ENCODE data around the gene ABL1. TPM values are rescaled to one million over a fixed set of nuclear protein-coding genes. Genes with fewer than 3 reads are reported as not detected.

The ABL1 gene
- total RNA-seq, 1 donor from 2014 or later = 31.2 TPM

GRCh38 chr9:130882696-130883225 lies 47.7 kb downstream of the ABL1 start:
- no peak for DNase-seq (ENCODE audit: low read depth)
- TF ChIP-seq CTCF (conservative IDR thresholded peaks at IDR 0.05; ENCODE audit: low read depth, low read length) = no peak
- H3K4me3 ChIP-seq (ENCODE audit: low read depth, low read length) = no peak overlapping the region

GRCh38 chr9:130883479-130883878 lies 48.4 kb downstream of the ABL1 start:
- DNase-seq (ENCODE audit: low read depth) = no peak
- no peak overlapping the region for H3K4me3 ChIP-seq (ENCODE audit: low read depth, low read length)
- TF ChIP-seq CTCF (conservative IDR thresholded peaks at IDR 0.05; ENCODE audit: low read depth, low read length) = no peak

- no peak overlapping the region for H3K4me3 ChIP-seq (ENCODE audit: low read depth, low read length)
- DNase-seq (ENCODE audit: low read depth) = no peak
- no peak for TF ChIP-seq CTCF (conservative IDR thresholded peaks at IDR 0.05; ENCODE audit: low read depth, low read length)
These were observed 49.1 kb downstream of the ABL1 start for GRCh38 chr9:130884111-130884531.

GRCh38 chr9:130884542-130885483 lies 49.8 kb downstream of the ABL1 start:
- no peak for TF ChIP-seq CTCF (conservative IDR thresholded peaks at IDR 0.05; ENCODE audit: low read depth, low read length)
- no peak overlapping the region for H3K4me3 ChIP-seq (ENCODE audit: low read depth, low read length)
- no peak for DNase-seq (ENCODE audit: low read depth)

DNA sequence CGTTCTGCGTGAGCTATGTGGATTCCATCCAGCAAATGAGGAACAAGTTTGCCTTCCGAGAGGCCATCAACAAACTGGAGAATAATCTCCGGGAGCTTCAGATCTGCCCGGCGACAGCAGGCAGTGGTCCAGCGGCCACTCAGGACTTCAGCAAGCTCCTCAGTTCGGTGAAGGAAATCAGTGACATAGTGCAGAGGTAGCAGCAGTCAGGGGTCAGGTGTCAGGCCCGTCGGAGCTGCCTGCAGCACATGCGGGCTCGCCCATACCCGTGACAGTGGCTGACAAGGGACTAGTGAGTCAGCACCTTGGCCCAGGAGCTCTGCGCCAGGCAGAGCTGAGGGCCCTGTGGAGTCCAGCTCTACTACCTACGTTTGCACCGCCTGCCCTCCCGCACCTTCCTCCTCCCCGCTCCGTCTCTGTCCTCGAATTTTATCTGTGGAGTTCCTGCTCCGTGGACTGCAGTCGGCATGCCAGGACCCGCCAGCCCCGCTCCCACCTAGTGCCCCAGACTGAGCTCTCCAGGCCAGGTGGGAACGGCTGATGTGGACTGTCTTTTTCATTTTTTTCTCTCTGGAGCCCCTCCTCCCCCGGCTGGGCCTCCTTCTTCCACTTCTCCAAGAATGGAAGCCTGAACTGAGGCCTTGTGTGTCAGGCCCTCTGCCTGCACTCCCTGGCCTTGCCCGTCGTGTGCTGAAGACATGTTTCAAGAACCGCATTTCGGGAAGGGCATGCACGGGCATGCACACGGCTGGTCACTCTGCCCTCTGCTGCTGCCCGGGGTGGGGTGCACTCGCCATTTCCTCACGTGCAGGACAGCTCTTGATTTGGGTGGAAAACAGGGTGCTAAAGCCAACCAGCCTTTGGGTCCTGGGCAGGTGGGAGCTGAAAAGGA lies 50.7 kb downstream of the ABL1 start:
- DNase-seq (ENCODE audit: low read depth) = no peak
- TF ChIP-seq CTCF (conservative IDR thresholded peaks at IDR 0.05; ENCODE audit: low read depth, low read length) = no peak
- H3K4me3 ChIP-seq (ENCODE audit: low read depth, low read length) = no peak overlapping the region

DNA sequence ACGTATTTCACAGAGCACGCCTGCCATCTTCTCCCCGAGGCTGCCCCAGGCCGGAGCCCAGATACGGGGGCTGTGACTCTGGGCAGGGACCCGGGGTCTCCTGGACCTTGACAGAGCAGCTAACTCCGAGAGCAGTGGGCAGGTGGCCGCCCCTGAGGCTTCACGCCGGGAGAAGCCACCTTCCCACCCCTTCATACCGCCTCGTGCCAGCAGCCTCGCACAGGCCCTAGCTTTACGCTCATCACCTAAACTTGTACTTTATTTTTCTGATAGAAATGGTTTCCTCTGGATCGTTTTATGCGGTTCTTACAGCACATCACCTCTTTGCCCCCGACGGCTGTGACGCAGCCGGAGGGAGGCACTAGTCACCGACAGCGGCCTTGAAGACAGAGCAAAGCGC lies 51.9 kb downstream of the ABL1 start:
- TF ChIP-seq CTCF (conservative IDR thresholded peaks at IDR 0.05; ENCODE audit: low read depth, low read length) = no peak
- no peak overlapping the region for H3K4me3 ChIP-seq (ENCODE audit: low read depth, low read length)
- DNase-seq (ENCODE audit: low read depth) = no peak
